Measurements from ENCODE around the gene FGFR3. TPM values are rescaled to one million over a fixed set of nuclear protein-coding genes. Genes with fewer than 3 reads are reported as not detected.

FGFR3 gene
- total and polyA plus RNA-seq, 2 of the 8 experiments (the other 6 are each of a cell fraction or from before 2014, with no cell fraction given): 9.0 to 19.5 TPM

DNA sequence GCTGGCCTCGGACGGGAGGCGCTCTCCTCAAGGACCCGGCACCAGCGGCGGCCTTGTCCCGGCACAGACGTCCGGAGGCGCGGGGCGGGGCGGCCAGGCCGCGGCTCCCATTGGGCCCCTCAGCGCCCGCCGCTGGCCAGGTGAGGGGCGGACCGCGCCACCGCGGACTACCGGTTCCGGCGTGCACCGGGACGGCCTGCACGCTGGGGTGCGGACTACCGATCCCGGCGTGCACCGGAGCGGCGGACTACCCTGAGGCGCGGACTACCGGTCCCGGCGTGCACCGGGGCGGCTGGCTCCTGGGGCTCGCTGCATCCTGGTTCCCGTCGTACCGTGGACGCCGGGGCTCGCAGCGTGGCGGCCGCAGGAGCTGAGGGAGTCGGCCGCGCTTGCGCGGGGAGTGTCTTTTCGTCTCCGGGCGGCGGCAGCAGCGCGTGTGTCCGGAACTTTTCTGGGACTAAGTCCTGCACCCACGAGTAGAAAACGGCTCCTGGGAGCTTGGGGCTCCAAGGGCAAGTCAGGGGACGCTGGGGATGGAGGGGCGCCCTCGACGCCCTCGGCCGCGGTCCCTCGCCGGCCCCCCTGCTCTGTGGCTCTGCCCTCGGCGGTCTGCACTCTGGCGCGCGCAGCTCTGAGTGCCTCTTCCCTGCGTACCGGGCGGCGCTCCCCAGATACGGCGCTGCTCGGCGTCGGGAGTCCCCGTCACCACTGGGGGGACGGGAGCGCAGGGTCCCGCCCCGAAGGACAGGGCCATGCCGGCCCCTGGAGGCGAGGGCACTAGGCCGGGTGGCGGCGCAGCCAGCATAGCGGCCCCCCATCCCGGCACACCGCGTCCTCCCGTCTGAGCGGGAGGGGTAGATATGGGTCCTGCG is 63.2 kb downstream of the FGFR3 start, which contains the start of gene LETM1 (continued):
- no peak for TF ChIP-seq NRF1 (IDR thresholded peaks at IDR 0.05; ENCODE audit: low read depth, low read length)
- no peak for TF ChIP-seq ZNF274 (IDR thresholded peaks at IDR 0.05; ENCODE audit: borderline replicate concordance, extremely low read depth, low read length)
- TF ChIP-seq, protein P1, sequence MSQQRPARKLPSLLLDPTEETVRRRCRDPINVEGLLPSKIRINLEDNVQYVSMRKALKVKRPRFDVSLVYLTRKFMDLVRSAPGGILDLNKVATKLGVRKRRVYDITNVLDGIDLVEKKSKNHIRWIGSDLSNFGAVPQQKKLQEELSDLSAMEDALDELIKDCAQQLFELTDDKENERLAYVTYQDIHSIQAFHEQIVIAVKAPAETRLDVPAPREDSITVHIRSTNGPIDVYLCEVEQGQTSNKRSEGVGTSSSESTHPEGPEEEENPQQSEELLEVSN (IDR thresholded peaks at IDR 0.05): 0 out of 2 replicates have a peak, but pooled peaks have one; percentile 2
- no peak for TF ChIP-seq EGR1 (IDR thresholded peaks at IDR 0.05; ENCODE audit: borderline replicate concordance, low read depth, low read length)
- TF ChIP-seq TBP (IDR thresholded peaks at IDR 0.05; ENCODE audit: low read depth, low read length): peak; percentile 20; the same call in 1 of the 2 replicates
- peak; percentile 36; the same call in 1 of the 2 replicates for TF ChIP-seq BACH1 (IDR thresholded peaks at IDR 0.05; ENCODE audit: low read length)
- TF ChIP-seq CHD2 (IDR thresholded peaks at IDR 0.05; ENCODE audit: low read length): no peak
- TF ChIP-seq SIRT6 (IDR thresholded peaks at IDR 0.05; ENCODE audit: low read length): no peak
- TF ChIP-seq CREB1 (IDR thresholded peaks at IDR 0.05): peak; percentile 75; the same call in 1 of the 2 replicates
- no peak for TF ChIP-seq CTBP2 (IDR thresholded peaks at IDR 0.05; ENCODE audit: borderline replicate concordance, insufficient read depth, insufficient read length, low read length)
- TF ChIP-seq, protein P2, sequence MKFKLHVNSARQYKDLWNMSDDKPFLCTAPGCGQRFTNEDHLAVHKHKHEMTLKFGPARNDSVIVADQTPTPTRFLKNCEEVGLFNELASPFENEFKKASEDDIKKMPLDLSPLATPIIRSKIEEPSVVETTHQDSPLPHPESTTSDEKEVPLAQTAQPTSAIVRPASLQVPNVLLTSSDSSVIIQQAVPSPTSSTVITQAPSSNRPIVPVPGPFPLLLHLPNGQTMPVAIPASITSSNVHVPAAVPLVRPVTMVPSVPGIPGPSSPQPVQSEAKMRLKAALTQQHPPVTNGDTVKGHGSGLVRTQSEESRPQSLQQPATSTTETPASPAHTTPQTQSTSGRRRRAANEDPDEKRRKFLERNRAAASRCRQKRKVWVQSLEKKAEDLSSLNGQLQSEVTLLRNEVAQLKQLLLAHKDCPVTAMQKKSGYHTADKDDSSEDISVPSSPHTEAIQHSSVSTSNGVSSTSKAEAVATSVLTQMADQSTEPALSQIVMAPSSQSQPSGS (IDR thresholded peaks at IDR 0.05; ENCODE audit: low read length): no peak
- TF ChIP-seq JUN (IDR thresholded peaks at IDR 0.05; ENCODE audit: low read depth, low read length): no peak
- TF ChIP-seq RBBP5 (IDR thresholded peaks at IDR 0.05; ENCODE audit: borderline replicate concordance, low read depth, low read length): peak; percentile 0; the same call in 1 of the 2 replicates
- no peak for TF ChIP-seq JUND (IDR thresholded peaks at IDR 0.05; ENCODE audit: low read length)
- no peak for TF ChIP-seq HDAC6 (IDR thresholded peaks at IDR 0.05; ENCODE audit: low read depth, low read length)
- TF ChIP-seq, protein P3, sequence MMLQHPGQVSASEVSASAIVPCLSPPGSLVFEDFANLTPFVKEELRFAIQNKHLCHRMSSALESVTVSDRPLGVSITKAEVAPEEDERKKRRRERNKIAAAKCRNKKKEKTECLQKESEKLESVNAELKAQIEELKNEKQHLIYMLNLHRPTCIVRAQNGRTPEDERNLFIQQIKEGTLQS (IDR thresholded peaks at IDR 0.05; ENCODE audit: insufficient read depth, low read depth, low read length): 0 out of 2 replicates have a peak, but pooled peaks have one; percentile 13
- peak; percentile 91 for TF ChIP-seq KDM4A (IDR thresholded peaks at IDR 0.05; ENCODE audit: low read depth, low read length, severe bottlenecking)
- no peak for TF ChIP-seq NANOG (IDR thresholded peaks at IDR 0.05; ENCODE audit: insufficient read depth, low read depth, low read length, poor library complexity, severe bottlenecking)
- TF ChIP-seq, protein P4, sequence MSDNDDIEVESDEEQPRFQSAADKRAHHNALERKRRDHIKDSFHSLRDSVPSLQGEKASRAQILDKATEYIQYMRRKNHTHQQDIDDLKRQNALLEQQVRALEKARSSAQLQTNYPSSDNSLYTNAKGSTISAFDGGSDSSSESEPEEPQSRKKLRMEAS (IDR thresholded peaks at IDR 0.05): no peak; the same call in 1 of the 2 replicates
- TF ChIP-seq GABPA (IDR thresholded peaks at IDR 0.05; ENCODE audit: borderline replicate concordance, insufficient read depth, low read length): 0 out of 2 replicates have a peak, but pooled peaks have one; percentile 10

Data from H1 (cell line).